Lower leg skin (tissue), 3 donors: ENCODE data around the gene ADAMTS9.

ENCODE experiments used
- POLR2A ChIP-seq, 2 donors: fragments of 450-650 bp; IDR thresholded peaks; one replicate each; pipeline ENCODE4 v1.6.1; 2016 to 2017; ENCODE audit warnings: antibody characterized with exemption in 2 of 2, mild to moderate bottlenecking in 1 of 2, moderate library complexity in 1 of 2
- TF ChIP-seq, protein P1 (sequence below), 3 donors: fragments of 450-650 bp; IDR thresholded peaks; one replicate each; pipeline ENCODE4 v1.5.1; 2016; ENCODE audit warnings: antibody characterized with exemption in 3 of 3, mild to moderate bottlenecking in 3 of 3, moderate library complexity in 2 of 3

DNA sequence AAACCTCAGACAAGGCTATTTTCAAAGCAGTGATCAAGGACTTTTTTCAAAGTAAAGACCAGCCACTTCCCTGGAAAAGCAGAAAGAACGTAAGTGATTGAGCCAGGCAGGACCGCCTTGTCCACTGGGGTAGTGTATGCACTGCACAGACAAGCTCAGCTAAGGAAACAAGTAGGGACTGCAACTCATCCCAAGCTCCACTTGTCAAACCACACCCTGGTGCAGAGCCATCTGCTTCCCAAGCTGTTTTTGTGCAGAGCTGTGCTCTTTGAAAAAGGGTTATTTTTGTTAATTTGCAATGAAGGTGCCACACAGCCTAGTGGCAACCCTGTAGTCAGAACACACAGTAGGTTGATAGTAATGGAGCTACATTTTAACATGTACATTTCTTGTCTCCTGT, 193.3 kb downstream of the ADAMTS9 start:
- TF ChIP-seq, protein P1, sequence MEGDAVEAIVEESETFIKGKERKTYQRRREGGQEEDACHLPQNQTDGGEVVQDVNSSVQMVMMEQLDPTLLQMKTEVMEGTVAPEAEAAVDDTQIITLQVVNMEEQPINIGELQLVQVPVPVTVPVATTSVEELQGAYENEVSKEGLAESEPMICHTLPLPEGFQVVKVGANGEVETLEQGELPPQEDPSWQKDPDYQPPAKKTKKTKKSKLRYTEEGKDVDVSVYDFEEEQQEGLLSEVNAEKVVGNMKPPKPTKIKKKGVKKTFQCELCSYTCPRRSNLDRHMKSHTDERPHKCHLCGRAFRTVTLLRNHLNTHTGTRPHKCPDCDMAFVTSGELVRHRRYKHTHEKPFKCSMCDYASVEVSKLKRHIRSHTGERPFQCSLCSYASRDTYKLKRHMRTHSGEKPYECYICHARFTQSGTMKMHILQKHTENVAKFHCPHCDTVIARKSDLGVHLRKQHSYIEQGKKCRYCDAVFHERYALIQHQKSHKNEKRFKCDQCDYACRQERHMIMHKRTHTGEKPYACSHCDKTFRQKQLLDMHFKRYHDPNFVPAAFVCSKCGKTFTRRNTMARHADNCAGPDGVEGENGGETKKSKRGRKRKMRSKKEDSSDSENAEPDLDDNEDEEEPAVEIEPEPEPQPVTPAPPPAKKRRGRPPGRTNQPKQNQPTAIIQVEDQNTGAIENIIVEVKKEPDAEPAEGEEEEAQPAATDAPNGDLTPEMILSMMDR (IDR thresholded peaks at IDR 0.05), result no peak
- no peak for TF ChIP-seq POLR2A (IDR thresholded peaks at IDR 0.05)
